Cardiac septum (tissue), 1 donor: ENCODE data around the gene ZEB2. TPM values are rescaled to one million over a fixed set of nuclear protein-coding genes. Genes with fewer than 3 reads are reported as not detected.

ENCODE experiments used
- DNase-seq: peaks from one replicate; pipeline ENCODE4 v3.0.0-alpha.2; 2020; ENCODE audit warnings: low spot score
- intact Hi-C: fragments of 100-400 bp; cut with DNase I; formaldehyde crosslinking; loops from one replicate; pipeline ENCODE4 v1.14.0; 2022
- total RNA-seq: library from RNA; stranded (reverse); fragmentation: NEBNext Ultra II Directional; extraction: Animal tissue kit (Norgen Biotek cat#: 25700); gene quantifications from one replicate; pipeline ENCODE4 v1.2.1, GENCODE V29; 2021
- donor health status: DM: no; HTN: no; CAD: no.

The ZEB2 gene
- total RNA-seq, 1 donor from 2014 or later = 122 TPM

DNA sequence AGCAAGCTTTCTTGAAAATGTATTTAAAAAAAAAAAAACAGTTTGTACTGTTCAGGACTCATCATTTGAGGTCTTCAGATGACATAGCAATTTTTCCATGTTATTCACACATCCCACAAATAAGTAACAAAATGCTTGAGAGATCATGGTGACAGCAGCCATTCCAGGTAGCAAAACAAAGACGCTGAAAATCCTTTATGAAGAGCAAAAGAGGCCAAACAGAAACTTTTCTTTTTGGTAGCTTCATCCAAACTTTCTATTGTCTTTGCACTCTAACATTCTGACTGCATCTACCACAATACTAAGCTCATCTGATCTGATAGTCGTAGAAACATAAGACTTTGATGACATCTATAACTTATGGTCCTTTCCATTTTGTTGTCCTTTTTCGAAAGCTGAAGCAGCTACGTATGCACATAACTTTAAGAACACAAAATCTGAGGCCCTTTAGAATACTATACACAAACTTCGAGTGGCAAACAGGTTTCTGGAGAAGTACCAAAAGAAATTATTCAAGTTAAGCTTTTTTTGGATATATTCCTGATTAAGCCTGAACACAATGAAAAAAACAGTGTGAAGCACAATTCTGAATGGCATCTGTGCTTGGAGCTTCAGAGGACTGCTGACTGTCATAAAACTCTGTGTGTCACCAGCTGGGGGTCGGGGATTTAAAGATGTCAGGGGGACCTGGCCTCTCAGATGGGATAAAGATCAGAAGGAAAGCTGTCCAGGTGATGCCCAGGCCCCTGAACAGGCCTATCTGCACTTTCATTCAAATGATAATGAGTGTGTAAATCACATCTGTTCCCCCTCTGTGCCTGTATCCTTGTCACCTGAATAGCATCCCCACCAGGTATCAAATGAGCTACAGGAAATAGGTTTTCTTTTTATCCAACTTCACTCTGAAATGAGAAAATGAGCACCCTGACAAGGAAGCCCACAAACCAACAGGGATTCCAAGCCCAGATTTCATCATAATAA is 75.8 kb downstream of the ZEB2 start:
- DNase-seq = no peak
- intact Hi-C loops = no loop called here

DNA sequence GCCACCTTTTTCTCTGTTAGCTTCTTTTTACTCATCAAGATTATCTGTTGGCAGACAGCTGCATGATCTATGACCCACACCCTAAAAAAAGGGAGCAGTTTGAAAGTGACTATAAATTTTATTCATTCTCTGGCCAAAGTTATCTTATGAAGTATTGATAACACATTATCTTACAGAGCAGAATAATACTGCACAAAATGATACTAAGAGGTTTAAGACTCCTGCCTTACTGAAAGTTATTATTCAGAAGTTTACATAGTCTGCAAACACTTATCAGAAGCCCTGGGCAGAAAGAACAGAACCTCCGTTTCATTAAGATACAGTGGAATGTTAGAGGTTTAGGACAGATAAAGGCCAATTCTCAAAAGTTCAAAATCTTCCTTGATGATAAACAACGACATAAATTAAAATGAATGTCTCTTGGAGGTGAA is 78.2 kb downstream of the ZEB2 start:
- no peak for DNase-seq
- intact Hi-C loops = no loop called here

GRCh38 chr2:144439993-144440392 is 79.9 kb downstream of the ZEB2 start:
- no peak for DNase-seq
- intact Hi-C loops = no loop called here

DNA sequence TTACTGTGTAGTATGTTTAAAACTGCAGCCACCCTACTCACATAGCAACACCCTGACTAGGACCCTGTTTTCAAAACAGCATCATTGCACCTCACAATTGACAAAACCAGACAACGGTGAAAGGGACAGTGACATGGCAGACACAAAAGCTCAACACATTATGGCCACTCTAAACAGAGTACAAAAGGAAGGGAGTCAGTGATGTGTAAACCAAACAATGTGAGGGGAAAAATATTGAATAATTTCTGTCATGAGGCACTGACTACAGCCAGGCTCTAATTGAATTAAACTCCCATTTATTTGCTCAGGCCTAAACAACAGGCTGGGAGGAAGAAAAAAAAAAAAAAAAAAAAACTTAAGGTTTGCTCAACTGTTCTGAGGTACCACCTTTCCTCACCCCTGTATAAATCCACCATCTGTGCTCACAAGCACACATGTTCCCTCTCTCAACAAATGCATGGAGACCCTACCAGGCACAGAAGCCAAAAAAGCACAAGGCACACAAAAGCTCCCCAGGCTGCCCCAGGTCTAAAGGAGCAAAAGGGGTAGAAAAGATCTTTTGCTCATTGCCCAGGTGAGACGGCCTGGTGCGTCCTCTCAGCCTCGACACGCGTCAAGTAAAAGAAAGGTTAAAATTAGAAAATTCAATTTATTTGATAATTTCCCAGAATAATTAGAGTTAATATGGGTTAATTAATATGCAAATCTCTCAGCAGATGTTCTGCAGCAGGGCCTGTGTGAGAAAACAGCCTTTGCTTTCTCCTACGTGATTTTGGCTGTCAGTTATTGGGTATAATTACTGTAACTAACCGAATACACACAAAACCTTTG is 80.9 kb downstream of the ZEB2 start:
- intact Hi-C loops = no loop called here
- no peak for DNase-seq

- no peak for DNase-seq
- intact Hi-C loops = no loop called here
These were observed 82.3 kb downstream of the ZEB2 start for GRCh38 chr2:144437636-144438035.

DNA sequence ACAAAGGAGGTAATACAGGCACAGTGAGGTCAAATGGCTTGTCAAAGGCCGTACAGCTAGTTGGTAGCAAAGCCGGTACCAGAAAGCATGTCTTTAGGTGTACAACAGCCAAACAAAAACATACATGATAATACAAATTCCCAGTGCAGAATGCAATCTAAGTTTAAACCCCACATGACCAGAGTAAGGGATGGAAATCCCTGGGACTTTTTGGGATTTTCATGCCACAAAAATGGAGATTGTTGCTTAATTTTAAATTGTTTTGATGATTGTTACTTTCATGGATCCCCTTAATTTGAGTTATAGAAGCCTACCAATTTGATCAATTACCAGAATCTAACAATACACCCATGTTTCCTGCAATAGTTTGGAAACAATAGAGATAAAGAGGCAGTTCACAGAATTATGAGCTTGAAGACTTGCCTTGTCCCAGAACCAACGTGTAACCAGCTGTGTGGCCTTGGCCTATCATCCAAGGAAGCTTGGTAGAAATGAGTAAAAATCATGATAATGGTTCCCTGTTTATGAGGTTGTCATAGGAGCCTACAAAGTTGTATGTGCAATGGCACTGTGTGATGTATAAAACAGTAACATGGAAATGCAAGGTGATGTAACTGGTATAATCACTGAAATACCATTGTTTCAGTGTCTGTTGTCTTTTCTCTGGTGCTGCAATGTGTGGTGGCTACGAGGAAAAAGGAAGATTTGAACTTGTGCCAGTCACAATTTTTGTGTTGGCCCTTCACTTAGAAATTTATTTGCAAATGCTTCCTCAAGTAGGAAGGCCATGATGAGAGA is 85.3 kb downstream of the ZEB2 start:
- no peak for DNase-seq
- intact Hi-C loops = no loop called here

- DNase-seq = no peak
- intact Hi-C loops = no loop called here
These were observed 87.0 kb downstream of the ZEB2 start for GRCh38 chr2:144432921-144433320.

- DNase-seq = no peak
- intact Hi-C loops = loop anchor here (2.0 kb wide), 1 partner anchor 73 kb away; no protein-coding TSS in a partner anchor
These were observed 87.9 kb downstream of the ZEB2 start for GRCh38 chr2:144431998-144432397.

DNA sequence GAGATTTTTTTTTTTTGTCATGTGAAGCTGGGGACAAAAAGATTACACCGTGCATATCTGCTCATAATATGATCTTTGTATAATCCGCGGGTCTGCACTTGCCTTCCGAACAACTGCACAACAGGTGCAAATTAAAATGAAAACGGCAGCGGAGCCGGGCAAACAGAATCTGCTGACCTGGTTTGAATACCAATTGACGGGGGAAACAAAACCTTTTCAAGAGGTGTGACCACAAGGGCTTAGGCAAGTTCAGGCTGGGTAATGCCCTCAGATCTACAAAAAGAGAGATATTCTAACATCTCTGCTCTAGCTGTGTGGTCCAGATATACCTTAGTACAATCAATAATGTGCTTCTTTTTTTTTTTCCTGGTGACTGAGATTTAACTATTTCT is 88.5 kb downstream of the ZEB2 start:
- no peak for DNase-seq
- intact Hi-C loops = loop anchor here (2.0 kb wide), 1 partner anchor 73 kb away; no protein-coding TSS in a partner anchor

DNA sequence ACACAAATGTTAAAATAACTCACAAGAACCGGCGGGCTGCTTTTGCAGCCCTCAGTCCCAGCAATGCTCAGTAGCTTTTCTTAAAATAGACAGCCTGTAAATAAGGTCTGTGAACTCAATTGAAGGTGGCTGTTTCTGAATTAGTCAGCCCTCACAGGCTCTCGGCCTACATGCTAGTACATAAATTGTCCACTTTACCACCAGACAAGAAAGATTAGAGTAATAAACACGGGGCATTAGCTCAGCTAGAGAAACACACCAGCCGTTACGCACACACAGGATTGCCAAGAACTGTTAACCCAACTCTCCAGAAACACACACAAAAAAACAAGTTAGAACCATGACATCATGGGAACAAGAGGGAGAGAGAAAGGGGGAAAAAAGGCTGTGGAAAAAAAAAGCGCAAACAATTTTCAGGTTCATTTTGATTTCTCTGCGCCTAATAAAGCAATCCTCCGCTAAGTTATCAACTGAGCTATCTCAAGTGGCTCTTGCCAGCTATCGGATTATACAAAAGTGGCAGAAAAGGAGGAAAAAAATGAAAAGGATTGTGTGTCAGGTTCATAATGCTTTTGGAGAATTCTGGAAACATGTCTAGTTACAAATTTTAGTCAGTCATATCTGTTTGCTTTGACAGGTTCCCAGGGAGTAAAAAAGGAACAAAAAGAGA is 89.1 kb downstream of the ZEB2 start:
- DNase-seq = no peak
- intact Hi-C loops = loop anchor here (2.0 kb wide), 1 partner anchor 74 kb away; no protein-coding TSS in a partner anchor

DNA sequence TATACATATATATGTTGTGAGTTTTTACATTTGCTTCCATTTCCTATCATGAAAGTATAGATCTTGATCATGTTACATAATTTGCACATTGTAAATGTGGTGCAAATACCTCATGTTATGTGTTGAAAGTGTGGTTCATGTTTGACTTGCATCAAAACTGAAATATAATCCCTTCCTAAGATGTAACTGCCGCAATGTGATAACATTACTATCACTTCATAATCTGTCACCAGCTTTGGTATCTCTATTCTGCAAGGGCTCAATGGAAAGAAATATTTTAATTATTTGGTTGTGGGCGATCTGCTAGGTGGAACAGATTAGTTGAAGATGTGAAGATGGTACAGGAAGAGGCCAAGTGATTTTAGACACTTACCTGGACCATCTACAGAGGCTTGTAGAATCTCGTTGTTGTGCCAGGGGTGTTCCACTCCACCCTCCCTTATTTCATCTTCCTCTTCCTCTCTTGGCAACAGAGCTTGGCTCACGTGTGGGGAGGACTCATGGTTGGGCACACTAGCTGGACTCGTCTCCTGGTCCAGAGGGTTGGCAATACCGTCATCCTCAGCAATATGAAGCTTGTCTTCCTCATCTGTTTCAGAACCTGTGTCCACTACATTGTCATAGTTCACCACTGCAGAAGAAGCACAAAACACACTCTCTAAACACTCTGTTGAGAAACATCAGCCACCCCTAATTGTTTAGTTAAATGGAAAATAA is 90.4 kb downstream of the ZEB2 start:
- DNase-seq = no peak
- intact Hi-C loops = loop anchor here (2.0 kb wide), 1 partner anchor 75 kb away; no protein-coding TSS in a partner anchor

DNA sequence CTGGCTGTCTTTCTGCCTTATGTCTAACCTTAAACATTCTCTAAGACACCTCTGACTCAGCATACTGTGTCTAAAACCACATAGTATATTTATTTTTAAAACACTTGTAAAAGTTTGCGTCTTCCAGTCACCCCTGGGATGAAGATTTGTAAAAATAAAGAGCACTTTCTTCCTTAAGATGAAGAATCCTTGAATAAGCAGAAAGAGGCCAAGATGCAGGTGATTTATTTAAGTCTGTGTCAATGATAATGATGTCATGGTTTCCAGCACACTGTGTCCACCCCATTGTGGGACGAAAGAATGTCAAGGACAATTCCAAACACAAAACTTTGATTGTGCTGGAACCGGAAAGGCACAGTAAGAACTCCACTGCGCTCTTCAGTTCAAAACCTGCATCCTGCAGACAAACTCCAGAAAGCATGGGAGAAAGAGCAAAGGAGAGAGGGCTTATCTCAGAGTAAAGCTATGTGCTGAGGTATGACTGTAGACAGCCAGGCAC is 92.9 kb downstream of the ZEB2 start:
- intact Hi-C loops = no loop called here
- no peak for DNase-seq

- no peak for DNase-seq
- intact Hi-C loops = no loop called here
These were observed 93.6 kb downstream of the ZEB2 start for GRCh38 chr2:144426355-144426754.

- DNase-seq = no peak
- intact Hi-C loops = no loop called here
These were observed 95.2 kb downstream of the ZEB2 start for GRCh38 chr2:144424559-144425240.

DNA sequence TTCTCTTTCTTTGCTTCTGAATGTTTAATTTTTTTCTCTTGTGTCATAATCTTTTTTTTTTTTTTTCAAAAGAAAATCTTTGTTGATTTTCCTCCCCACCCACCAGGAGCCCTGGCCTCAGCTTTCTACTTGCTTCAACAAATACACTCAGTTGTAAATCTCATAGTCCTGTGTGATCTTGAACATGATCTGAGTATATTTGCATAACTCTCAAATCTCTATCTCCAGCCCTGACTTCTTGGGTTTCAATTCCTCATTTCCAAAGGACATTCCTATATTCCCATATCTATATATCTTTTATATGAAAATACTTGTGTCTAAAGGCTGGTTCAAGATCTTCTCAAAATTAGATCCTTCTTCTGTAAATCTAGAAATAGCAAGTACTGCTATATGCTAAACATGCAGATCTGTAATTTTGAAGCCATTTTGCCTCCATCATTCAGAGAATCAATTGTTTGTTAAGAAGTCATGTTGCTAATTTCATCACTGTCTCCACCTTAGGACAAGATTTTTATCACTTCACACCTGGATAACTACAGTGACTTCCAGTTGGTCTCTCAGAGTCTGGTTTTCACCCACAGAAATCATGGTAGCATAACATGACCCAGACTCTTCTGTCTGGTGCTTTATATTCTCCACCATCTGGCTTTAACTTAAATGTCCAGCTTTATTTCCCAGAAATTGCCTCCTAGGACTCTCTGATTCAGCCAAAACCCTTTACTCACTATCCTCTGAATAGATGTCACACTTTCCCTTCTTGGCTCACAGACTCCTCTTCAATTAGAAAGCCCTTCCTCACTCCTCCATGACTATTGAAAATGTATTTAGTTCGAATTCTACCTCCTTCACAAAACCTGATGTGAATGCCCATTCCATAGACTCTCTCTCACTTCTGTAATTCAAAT is 98.1 kb downstream of the ZEB2 start:
- DNase-seq = no peak
- intact Hi-C loops = no loop called here

DNA sequence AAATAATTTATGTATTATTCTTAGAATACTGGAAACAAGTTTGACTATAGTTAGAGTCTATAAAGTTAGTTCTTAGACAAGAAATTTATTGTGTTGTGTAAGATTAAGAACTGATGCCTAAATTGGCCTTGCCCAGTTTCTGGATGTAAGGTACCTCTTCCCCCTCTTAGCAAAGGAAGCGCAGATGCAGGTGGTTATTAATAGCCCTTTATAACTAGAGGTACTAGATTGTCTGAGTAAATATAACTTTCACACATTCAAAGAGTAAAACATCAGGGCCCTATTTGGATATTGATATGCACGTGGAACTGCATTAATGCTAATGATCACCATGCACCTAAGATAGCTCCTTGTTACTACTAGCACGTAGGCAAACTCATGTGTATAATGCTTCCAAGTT is 100.7 kb downstream of the ZEB2 start:
- intact Hi-C loops = no loop called here
- no peak for DNase-seq

DNA sequence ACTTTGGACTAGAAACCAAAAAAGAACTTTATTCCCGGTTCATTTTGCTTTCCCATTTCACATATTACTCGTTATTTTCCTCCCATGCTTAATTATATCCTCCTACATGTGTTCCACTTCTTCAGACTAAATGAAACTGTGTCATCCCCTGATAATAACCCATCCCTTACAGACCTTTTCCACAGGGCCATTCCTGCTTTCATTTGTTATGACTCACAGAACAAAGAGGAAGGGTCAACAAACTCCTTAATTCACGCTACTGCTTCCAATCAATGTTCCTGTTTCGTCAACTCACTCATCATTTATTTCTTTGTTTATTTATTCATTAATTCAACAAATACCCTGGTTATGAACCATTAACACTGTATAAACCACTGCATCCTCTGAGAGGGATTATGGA is 104.5 kb downstream of the ZEB2 start:
- no peak for DNase-seq
- intact Hi-C loops = no loop called here
